Activated naive CD4-positive, alpha-beta T cell treated with Interleukin-2 at 50 U/mL for 16 hours (primary cell): ENCODE results near the gene AGPAT2.

Experiments used
- DNase-seq: peaks from one replicate; pipeline ENCODE4 v3.0.0-alpha.2; 2020

Gene AGPAT2

DNA sequence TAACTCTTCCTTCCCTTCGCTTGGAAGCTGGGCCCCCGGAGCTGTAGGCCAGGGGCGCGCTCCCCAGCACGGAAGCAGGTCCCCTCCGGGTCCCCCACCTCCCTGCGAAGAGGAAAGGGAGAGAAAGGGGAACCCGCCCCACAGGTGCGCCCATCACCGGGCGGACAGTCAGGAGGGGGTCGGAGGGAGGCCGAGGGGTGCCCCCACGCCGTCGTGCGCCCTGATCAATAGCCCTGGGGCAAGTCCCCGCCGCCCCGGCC lies 793 bp downstream of the AGPAT2 start:
- no peak for DNase-seq

DNA sequence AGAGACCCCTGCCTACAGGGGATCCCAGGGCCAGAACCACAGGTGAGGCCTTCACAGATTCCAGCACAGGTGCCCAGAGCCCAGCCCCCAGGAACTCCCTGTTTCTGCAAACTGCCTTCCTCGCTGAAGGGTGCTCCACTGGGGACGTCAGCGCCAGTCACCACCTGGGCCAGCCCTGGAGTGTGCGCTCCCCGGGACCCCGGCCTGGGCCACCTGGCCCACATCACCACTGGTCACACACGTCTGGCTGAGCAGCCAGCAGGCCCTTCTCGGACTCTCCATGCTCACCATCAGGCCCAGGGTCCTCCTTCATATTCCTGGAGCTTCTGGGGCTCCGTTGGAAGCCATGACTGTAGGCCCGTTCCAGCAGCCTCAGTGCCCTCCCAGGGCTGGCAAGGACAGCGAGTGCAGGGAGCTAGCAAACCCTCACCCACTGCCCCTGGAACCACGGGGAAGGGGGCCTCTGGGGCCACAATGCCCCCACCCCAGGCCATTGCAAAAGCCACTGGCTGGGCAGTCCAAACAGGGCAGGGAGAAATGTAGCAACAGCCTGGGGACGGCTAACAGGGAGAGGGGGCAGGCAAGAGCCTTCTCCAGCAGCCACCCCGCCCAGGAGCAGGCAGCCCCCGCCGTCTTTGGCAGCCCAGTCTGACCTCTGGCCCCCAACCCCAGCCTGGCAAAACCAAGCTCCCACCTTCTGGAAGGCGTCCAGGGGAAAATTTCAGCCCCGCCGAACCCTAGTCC lies 1.3 kb downstream of the AGPAT2 start:
- DNase-seq = no peak

DNA sequence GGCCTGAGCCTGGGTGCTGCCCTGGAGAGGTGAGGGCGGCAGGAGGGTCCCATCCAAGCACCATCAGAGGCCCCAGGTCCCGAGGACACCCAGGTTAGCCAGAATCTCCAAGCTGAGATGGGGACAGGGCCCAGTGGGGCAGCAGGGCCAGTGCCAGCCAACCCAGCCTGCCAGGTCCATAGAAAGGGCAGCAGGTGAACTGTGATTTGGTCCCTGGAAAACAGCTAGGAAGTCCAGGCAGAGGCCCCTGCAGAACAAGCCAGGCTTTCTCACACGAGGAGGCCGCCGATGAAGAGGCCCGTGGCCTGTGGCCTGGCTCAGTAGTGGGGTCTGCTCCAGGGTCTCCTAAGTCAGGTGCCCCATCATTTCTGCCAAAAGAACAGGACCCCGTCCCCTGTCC lies 2.0 kb downstream of the AGPAT2 start:
- DNase-seq = no peak

DNA sequence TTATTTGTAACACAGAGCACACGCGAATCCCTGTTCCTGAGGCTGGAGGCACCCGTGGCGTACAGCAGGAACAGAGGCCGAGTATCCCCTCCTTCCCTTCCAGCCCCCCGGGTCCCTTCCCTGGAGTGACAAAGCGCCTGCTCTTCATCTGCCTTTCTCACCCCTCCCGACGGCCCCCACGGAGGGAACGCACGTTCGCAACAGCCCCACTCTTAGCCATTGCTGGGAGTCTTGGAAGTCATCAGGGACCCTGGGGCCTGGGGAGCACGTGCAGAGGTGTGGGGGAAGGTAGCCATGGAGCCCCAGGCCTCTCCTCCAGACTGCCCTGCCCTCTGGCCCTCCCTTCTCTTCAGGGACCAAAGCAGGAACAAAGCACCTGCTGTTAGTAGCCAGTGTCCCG lies 2.5 kb downstream of the AGPAT2 start:
- DNase-seq = no peak

DNA sequence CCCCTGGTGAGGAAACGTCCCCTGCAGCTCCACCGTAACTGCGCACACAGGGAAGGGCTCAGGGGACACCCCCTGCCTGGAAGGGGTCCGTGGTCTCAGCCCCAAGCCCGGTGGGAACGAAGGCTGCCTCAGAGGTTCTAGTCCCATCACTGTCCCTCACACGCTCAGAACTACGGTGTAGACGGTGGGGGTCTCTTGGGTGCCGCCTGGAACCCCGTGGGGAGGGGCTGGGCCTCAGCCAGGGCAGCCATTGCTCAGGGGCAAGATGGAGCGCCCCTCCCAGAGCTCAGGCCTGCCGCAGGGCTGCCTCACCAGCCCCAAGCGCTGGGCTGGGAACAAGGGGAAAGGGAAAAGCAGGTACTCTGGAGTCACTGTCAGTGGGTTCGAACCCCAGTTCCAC lies 2.9 kb downstream of the AGPAT2 start:
- no peak for DNase-seq

DNA sequence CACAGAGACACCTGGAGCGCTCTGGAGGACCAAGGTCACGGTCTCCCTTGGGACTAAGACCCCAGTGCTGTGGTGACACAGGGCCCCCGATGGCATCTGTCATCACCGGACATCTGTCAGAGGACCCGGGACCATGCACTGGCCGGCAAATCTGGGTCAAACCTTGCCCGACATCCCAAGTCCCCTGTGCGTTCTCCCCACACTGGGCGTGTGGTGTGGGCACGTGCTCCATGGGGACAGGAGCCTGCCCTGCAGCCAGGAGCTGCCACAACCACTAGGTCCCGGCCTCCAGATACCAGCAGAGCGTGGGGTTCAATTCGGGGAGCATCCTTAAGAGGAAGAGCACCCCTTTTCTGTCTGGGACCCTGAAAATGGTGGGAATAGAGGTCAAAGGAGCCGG lies 3.5 kb downstream of the AGPAT2 start:
- no peak for DNase-seq

DNA sequence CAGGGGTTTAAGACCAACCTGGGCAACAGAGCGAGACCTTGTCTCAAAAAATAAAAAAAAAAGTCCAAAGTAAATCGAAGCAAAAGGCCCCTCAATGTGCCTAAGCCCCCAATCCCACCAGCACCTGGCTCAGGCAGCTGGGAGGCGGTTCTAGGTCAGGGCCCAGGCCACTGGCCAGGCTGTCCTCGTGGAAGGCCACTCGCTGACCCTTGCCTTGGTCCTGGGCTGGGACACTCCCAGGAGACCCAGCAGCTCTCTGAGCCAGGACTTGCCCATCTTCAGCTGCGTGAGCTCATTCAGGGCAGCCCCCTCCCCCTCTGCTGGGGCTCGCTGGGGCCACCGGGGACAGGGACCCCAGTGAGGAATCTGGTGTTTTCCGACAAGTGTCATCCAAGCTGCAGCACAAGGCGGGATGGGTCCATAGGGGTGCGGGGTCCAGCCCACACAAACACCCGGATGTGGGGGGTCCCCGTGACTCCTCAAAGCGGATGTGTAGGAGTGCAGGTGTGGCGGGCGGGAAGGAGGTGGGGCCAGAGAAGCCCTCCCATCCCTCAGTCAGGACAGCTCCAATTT lies 4.0 kb downstream of the AGPAT2 start:
- no peak for DNase-seq

DNA sequence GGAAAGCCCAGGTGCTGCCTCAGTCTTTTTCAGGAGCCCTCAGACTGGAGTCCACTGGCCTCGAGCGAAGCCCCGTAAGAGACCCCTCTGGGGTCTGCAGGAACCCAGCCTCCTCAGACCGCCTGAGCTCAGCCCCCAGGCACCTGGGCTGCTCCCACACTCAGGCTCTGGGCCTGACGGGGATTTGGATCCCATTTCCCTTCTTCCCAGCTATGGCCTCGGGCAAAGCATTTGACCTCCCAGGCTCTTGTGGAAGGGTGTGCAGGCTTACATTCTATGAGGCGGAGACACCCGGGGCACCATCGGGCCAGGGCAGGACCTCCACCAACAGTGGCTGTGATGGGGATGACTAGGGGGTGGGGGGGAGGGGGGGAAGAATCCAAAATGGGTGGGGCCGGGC lies 4.5 kb downstream of the AGPAT2 start:
- no peak for DNase-seq

DNA sequence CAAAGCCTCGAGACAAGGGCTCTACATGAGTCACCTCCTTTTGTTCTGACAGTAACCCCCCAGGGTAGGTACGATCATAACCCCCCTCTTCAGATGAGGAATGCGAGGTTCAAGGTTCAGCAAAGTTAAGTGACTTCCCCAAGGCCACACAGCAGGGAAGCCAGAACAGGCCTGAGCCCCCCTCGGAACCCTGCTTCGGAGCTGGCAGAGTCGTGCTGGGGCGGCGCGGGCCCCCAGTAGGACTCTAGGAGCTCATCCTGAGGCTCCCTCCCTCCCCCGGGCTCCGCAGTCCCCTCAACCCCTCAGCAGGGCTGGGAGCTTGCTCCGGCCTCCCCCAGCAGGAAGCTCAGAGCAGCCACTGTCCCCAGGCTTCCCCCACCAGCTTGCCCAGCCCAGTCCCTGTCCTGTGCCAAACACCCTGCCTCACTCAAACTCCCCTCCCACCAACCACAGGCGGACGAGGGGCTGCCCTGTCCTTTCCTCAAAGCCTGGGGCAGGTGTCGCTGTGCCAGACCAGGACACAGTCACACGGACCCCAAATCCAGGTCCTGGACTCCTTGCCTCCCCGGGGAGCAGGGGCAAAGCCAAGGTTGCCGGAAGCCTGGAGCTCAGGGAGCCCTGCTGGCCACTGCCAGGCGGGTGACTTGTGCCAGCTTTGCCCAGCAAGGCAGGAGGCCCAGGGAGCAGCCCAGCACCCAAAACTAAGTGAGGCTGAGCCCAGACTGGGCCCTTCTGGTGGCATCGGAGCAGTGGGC lies 5.1 kb downstream of the AGPAT2 start:
- DNase-seq = no peak

DNA sequence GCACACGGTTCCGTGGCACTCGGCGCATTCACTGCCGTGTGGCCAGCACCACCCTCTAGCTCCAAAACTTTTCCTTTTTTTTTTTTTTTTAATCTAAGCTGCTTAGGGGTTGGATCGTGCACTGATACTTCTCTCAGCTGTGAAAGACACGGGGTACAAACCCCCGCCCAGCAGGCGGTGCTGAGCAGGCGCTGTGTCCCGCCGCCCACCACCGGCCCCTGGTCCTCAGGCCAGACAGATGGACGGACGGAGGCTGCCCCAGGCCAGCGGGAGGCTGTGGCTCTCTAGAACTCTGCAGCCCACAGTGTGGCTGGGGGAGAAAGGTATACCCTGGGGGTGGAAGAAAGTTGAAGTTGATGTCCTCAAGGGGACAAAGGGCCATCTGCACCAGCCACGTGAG lies 6.2 kb downstream of the AGPAT2 start:
- no peak for DNase-seq

DNA sequence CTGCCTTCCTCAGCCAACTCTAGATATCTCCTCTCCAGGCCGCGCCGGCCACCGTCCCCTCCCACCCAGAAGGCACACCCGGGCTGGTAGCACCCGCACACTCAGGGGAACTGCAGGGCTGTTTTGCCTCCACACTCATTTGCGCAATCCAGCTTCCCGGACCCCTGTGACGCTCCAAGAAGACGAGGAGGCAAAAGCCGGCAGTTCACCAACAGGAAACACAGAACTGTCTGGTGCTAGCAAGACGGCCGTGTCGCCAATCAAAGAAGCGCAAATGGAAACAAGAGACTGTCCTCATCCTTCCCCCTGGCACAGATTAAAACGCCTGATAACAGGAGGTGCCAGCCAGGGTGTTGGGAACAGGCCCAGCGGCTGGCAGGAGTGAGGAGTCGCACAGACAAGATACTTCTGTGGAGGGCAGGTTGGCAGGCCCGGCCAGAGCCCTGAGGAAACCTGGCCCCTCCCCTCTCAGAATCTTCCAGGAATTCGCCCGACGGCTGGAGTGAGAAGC lies 7.8 kb downstream of the AGPAT2 start:
- DNase-seq = no peak

DNA sequence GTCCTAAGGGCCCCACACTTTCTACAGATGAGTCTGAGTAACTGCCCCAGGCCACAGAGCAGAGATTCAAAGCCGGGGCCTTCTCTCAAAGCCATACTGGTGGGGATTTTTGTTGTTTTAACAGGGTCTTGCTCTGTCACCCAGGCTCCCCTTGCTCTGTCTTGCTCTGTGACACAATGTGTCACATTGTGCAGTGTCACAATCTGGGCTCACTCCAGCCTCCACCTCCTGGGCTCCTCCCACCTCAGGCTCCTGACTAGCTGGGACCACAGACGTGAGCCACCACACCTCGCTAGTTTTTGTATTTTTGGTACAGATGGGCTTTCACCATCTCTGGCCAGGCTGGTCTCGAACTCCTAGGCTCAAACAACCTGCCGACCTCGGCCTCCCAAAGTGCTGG lies 8.6 kb downstream of the AGPAT2 start:
- no peak for DNase-seq

DNA sequence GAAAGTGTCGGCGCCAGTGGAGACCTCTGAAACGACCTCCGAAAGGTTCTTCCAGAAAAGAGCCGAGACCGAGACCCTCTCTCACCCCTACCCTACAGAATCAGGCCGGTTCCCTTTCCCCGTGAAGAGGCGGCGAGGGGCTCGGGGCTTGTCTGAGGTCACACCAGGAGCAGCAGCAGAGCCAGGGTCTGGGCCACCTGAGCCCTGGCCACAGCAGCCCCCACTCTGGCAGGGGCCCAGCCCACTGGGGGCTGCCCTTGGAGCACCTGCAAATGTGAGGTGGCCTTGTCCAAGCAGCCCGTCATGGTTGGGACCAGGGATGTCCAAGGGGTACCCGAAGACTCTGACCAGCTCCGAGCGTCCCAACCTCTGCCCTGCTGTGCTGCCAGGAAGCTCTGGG lies 9.2 kb downstream of the AGPAT2 start:
- no peak for DNase-seq

DNA sequence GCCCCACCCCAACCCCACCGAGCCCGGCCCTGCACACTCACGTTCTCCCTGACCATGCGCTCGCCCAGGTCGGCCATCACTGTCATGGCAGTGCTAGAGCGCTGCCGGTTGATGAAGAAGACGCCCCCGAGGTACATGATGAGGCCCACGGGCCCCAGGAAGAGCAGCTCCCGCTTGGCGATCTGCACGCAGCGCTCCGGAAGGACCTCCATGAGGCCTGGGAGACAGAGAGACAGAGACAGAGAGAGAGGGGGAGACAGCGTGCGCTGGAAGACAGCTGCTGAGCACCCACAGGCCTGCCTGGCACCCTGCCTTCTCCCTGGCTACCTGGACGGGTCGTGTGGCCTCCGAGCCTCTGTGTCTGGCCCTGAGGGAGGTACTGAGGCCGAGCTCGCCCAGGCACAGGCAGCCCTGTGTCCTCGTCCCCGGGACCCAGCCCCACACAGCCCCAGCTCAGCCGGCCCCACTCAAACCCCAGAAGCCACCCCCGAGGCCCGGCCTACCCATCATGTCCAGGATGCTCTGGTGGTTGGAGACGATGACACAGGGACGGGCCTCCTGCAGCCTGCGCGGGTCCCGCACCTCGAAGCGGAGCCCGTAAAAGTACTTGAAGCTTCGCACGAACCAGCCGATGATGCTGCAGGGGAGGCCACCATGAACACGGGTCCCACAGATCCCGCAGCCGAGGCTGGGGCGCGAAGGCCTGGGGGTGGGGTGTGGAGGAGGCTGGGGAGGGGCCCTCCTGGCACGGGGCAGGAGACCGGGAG lies 10.2 kb downstream of the AGPAT2 start:
- DNase-seq = no peak

DNA sequence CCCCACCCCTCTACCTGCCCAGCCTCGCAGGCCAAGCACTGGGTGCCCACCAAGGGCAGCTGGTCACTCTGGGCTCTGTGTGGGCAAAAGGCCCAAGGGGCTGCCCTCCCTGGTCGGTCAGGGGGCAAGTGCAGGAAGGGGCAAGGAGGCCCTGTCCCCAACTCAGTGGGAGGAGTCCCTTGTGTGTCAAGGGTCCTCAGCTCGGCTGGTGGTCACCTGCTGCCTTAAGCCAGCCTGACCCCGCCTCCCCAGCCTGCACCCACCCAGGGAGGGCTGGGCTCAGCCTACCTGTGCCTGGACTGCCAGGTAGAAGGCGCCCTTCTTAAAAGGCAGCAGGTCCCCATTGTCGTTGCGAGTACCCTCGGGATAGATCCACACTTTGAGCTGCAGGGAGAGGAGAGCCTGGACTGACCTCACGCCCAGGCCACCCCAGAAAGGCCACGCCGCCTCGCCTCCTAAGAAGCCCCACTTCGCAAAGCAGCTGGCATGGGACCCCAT lies 10.9 kb downstream of the AGPAT2 start:
- no peak for DNase-seq

DNA sequence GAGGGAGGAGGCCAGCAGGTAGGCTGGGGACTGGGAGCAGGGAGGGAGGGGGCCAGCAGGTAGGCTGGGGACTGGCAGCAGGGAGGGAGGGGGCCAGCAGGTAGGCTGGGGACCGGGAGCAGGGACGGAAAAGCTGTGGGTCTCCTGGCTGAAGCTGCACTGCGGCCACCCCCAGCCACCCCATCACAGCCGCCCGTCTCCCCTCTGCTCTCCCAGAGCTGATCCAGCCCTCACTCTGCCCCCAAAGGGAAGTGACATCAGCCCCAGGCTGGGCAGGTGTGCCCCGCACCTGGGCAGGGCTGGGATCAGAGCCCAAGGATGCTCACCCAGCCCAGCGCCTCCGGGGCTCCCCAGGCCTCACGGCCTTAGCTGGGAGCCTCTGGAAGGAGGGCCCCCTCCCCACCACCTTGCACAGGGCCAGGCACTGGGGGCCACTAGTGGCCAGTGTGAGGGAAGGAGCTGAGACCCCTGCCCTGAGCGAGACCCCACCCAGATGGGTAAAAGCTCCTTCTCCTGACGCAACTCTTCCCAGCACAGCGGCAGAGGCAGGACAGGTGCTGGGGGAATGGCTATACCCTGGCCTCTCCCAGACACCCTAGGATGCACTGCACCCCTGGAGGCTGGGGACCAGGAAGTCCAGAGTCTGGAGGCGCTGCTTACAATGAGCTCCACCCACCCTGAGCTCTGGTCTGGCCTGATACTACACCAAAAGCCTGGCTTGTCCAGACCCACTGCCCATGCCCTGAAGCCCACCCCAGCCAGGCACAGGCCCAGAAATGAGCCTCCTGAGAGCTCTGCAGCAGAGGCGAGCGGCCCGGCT lies 11.6 kb downstream of the AGPAT2 start:
- DNase-seq = no peak

DNA sequence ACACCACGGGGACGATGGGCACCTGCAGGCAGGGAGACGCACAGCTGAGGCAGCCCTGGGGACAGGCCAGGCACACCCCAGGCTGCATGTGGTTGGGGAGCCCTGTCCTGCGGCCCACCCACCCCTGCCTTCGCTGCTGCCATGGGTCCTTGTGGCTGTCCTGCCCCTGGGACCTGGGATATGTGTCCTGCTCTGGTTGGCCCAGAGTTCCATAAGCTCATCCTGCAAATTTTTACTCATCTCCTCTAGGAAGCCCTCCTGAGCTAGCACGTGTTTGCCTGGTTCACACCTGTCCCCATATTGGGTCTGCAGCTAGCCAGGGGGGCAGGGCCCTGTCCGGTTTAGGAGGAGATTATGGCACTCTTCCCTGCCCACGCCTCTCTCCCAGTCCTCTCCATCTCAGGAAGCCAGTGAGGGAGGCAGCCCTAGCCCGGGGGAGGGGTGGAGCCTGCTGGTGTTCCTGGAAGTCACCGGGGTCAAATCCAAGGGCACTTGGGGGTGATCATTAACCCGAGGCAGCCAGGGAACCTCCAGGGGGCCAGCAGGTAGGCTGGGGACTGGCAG lies 12.4 kb downstream of the AGPAT2 start:
- no peak for DNase-seq

DNA sequence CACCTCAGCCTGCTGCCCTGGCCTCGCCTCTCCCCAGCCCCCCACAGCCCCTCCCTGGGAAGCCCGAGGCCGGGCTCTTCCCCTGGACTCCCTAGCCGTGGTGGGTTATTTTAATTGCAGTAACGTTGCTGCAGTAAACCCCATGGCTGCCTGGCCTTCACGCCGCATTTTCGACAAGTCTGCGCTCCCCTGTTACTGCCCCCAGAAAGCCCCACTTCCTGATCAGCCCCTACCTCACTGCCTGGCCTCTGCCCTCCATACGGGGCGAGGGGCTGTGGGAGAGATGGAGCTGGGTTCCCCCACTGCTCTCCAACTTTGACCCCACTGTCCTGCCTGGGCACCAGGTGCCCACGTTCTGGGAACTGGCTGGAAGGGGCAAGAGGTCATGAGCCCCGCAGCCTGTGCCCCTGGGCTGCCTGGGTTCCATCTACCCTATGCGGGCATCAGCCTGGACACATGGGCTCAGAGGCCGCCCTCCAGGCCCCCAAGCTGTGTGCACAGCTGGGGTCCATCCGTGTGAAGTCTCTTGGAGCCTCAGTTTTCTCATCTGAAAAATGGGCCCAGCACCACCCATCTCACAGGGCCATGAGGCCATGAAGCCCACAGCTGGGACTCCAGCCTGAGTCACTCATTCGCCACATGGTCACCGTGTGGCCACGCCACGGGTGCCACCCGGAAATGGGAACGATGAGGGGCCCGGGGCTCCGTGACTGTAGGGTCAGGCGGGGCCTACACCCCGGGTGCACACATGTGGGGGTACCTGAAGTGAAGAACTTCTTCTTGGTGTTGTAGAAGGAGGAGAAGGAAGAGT lies 13.1 kb downstream of the AGPAT2 start:
- no peak for DNase-seq

DNA sequence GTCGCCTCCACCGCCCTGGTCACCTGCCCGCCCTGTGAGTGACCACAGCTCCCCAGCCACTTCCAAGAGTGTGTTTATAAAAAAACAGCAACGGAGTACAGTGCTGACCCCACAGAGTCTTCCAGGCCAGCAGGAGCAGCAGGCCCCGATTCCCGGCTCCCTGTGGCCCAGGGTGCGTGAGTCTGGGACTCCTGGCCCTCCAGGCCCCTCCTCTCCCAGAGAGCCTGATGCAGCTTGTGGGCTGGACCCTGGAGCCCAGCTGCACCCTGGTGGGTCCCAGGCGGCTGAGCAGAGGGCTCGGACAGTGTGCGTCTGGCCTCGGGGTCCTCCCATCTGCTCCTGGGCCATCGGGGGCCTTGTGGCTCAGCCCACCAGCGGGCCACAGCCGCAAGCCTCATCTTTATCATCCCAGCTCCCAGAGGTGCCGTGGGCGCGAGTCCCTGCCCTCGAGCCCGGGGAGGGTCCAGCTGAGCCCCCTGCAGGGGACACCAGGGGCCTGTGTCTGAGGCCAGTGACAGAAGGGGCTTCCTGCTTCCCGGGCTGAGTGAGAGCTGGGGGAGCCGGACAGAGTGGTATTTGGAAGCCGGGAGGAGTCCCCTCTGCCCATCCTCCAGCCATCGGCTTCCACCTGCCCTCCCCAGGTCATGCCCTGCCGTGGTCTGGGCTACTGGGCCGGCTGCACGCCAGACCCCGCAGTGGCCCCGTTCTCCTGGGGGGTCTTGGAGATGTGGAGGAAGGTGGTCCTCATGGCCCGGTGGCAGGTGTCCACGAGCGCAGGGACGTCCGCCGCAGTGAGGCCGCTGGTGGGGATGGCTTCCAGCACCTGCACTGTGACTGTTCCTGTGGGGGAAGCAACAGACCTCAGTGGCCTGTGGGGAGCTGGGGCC lies 13.9 kb downstream of the AGPAT2 start:
- no peak for DNase-seq

DNA sequence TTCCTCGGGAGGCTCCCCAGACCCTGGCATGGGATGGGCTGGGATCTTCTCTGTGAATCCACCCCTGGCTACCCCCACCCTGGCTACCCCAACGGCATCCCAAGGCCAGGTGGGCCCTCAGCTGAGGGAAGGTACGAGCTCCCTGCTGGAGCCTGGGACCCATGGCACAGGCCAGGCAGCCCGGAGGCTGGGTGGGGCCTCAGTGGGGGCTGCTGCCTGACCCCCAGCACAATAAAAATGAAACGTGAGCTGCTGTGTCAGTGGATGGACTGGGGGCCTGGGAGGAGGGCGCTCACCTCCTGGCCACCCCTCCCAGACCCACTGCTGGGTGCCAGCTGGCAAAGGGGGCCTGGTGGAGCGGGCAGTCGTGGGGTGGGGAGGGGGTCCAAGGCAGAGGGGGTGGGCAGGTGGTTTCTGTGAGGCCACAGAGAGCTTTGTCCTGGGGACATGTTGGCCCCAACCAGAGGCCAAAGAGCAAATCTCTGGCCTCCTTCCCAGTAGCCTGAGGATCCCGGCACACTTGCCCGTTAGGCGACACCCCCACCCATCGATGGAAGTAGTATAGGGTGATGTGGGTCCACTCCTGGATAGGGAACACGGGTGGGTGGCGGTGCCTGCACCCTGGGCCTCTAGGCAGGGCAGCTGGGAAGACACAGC lies 14.7 kb downstream of the AGPAT2 start:
- no peak for DNase-seq
